ENCODE data around the gene C4B. TPM values are rescaled to one million over a fixed set of nuclear protein-coding genes. Genes with fewer than 3 reads are reported as not detected.

Gene C4B
- total RNA-seq, 1 donor from 2014 or later = 23.1 TPM

DNA sequence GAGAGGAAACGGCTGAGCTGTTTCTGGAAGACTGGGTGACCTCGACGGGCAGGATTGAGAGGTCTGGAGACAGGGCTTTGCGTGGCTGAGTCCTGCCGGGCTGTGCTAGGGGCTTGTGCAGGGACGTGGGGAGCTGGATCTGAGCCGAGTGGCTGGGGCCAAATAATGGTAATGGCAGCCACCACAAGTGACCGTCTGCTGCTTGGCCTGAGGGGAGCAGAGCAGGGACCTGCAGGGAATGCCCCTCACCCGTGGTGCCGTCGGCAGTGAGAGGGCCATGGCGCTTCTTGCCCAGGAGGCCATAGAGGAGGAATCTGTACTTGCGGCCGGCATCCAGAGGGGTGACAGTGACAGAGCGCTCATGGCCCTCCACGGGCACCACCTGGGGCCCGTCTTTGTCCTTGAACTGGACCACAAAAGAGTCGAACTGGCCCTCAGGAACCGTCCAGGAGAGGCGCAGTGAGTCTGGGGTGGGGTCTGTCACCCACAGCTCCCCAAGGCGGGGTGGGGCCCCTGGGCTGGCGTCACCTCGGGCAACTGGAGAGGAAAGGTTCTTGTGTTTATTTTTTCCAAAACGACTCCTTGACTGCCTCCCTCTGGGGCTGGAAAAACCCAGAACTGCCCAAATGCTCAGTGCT lies 55.4 kb downstream of the C4B start:
- Histone ChIP-seq H3K27me3 (no peaks in the 10 kb centered on the region), H3K9me3 (no peaks in the 10 kb centered on the region), H3K4me3 (no peak overlapping the region), H3K36me3 (peaks cover 0 to 57% of the 10 kb centered on the region in 2 donors), H3K27ac (peak overlapping the region; percentile 48), H3K4me1 (no peaks in the 10 kb centered on the region)
- no peak for DNase-seq (ENCODE audit: extremely low spot score in 2 of 2)
- TF ChIP-seq, protein P1, sequence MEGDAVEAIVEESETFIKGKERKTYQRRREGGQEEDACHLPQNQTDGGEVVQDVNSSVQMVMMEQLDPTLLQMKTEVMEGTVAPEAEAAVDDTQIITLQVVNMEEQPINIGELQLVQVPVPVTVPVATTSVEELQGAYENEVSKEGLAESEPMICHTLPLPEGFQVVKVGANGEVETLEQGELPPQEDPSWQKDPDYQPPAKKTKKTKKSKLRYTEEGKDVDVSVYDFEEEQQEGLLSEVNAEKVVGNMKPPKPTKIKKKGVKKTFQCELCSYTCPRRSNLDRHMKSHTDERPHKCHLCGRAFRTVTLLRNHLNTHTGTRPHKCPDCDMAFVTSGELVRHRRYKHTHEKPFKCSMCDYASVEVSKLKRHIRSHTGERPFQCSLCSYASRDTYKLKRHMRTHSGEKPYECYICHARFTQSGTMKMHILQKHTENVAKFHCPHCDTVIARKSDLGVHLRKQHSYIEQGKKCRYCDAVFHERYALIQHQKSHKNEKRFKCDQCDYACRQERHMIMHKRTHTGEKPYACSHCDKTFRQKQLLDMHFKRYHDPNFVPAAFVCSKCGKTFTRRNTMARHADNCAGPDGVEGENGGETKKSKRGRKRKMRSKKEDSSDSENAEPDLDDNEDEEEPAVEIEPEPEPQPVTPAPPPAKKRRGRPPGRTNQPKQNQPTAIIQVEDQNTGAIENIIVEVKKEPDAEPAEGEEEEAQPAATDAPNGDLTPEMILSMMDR (IDR thresholded peaks at IDR 0.05) = no peak
- no peak for TF ChIP-seq POLR2A (IDR thresholded peaks at IDR 0.05)
- TF ChIP-seq POLR2AphosphoS5 (IDR thresholded peaks at IDR 0.05; ENCODE audit: insufficient read depth in 1 of 2, low read depth in 1 of 2) = no peak
- intact Hi-C loops (cut with DNase I) = no loop called here

GRCh38 chr6:32070814-32071543 lies 56.4 kb downstream of the C4B start:
- H3K4me1 ChIP-seq = no peaks in the 10 kb centered on the region
- intact Hi-C loops (cut with DNase I) = no loop called here
- H3K36me3 ChIP-seq = peaks cover 0 to 52% of the 10 kb centered on the region in 2 donors
- no peak for DNase-seq (ENCODE audit: extremely low spot score in 2 of 2)
- peak overlapping the region; percentile 48 for H3K27ac ChIP-seq
- H3K9me3 ChIP-seq = no peaks in the 10 kb centered on the region
- H3K27me3 ChIP-seq = no peaks in the 10 kb centered on the region
- TF ChIP-seq POLR2AphosphoS5 (IDR thresholded peaks at IDR 0.05; ENCODE audit: insufficient read depth in 1 of 2, low read depth in 1 of 2) (peak in 1 of 2 donors; percentile 58), POLR2A (IDR thresholded peaks at IDR 0.05) (no peak)
- H3K4me3 ChIP-seq = no peak overlapping the region

DNA sequence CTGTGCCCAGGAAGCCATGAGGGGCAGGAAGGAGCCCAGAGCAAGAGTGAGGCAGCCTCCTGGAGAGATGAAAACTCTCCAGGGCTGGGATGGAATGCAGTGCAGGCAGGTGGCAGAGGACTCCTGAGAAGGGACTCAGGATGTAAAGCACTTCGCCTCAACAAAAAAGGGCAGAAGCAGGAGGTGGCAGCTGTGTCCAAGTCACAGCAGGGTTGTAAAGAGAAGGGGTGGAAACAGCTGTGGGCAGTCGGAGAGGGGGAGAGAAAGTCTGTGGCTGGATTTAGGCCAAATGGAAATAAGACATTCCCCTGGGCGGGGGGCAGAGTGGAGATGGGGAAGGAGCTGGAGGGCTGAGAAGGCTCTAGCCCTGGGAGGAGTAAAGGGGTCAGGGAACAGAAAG lies 58.5 kb downstream of the C4B start:
- Histone ChIP-seq H3K4me3 (no peak overlapping the region), H3K9me3 (no peaks in the 10 kb centered on the region), H3K36me3 (peaks cover 0 to 53% of the 10 kb centered on the region in 2 donors), H3K27me3 (no peaks in the 10 kb centered on the region), H3K27ac (no peak overlapping the region), H3K4me1 (no peaks in the 10 kb centered on the region)
- no peak for TF ChIP-seq POLR2AphosphoS5 (IDR thresholded peaks at IDR 0.05; ENCODE audit: insufficient read depth in 1 of 2, low read depth in 1 of 2)
- no peak for TF ChIP-seq POLR2A (IDR thresholded peaks at IDR 0.05)
- TF ChIP-seq, protein P1 (IDR thresholded peaks at IDR 0.05) = no peak
- intact Hi-C loops (cut with DNase I) = no loop called here
- DNase-seq (ENCODE audit: extremely low spot score in 2 of 2) = no peak

- Histone ChIP-seq H3K4me1 (no peaks in the 10 kb centered on the region), H3K27me3 (no peaks in the 10 kb centered on the region), H3K36me3 (peaks cover 0 to 53% of the 10 kb centered on the region in 2 donors), H3K4me3 (no peak overlapping the region), H3K9me3 (no peaks in the 10 kb centered on the region), H3K27ac (no peak overlapping the region)
- intact Hi-C loops (cut with DNase I) = no loop called here
- TF ChIP-seq POLR2A (IDR thresholded peaks at IDR 0.05) (no peak), POLR2AphosphoS5 (IDR thresholded peaks at IDR 0.05; ENCODE audit: insufficient read depth in 1 of 2, low read depth in 1 of 2) (no peak)
- TF ChIP-seq, protein P1 (IDR thresholded peaks at IDR 0.05) = no peak
- no peak for DNase-seq (ENCODE audit: extremely low spot score in 2 of 2)
Observed at GRCh38 chr6:32073613-32074012, 59.0 kb downstream of the C4B start.

GRCh38 chr6:32074996-32075532 lies 60.5 kb downstream of the C4B start:
- TF ChIP-seq, protein P1 (IDR thresholded peaks at IDR 0.05) = no peak
- TF ChIP-seq POLR2AphosphoS5 (IDR thresholded peaks at IDR 0.05; ENCODE audit: insufficient read depth in 1 of 2, low read depth in 1 of 2) (no peak), POLR2A (IDR thresholded peaks at IDR 0.05) (no peak)
- H3K27ac ChIP-seq = no peak overlapping the region
- peaks cover 0 to 55% of the 10 kb centered on the region in 2 donors for H3K36me3 ChIP-seq
- H3K27me3 ChIP-seq = no peaks in the 10 kb centered on the region
- intact Hi-C loops (cut with DNase I) = no loop called here
- H3K4me3 ChIP-seq = no peak overlapping the region
- no peak for DNase-seq (ENCODE audit: extremely low spot score in 2 of 2)
- H3K4me1 ChIP-seq = no peaks in the 10 kb centered on the region
- no peaks in the 10 kb centered on the region for H3K9me3 ChIP-seq

Measured in vagina (tissue), 2 donors.